GM19351 (cell line): ENCODE results near the gene DIRAS1.
"Not testable (repeated sequence)": the region's sequence is repeated elsewhere in the genome, so short reads cannot be mapped to it uniquely, and the experiment has no call there.

Source experiments
- ATAC-seq: cut with Tn5 transposase; IDR thresholded peaks from one replicate; pipeline ENCODE4 v1.9.1; 2021; ENCODE audit warnings: mild to moderate bottlenecking, moderate library complexity; ENCODE audit not compliant: unreplicated experiment

Gene DIRAS1

GRCh38 chr19:2714102-2714501 lies 7.1 kb downstream of the DIRAS1 start:
- ATAC-seq = not testable (repeated sequence)

- not testable (repeated sequence) for ATAC-seq
Observed at GRCh38 chr19:2713170-2713569, 8.0 kb downstream of the DIRAS1 start.

- ATAC-seq = no peak
Observed at GRCh38 chr19:2711875-2712205, 9.3 kb downstream of the DIRAS1 start.

GRCh38 chr19:2711172-2711874 lies 9.8 kb downstream of the DIRAS1 start:
- ATAC-seq = no peak

GRCh38 chr19:2706251-2706650 lies 14.9 kb downstream of the DIRAS1 start:
- no peak for ATAC-seq

GRCh38 chr19:2703691-2704216 lies 17.4 kb downstream of the DIRAS1 start:
- ATAC-seq = no peak

GRCh38 chr19:2703077-2703437 lies 18.1 kb downstream of the DIRAS1 start:
- no peak for ATAC-seq

GRCh38 chr19:2702170-2703076 lies 18.7 kb downstream of the DIRAS1 start, which contains the start of gene GNG7:
Gene GNG7, minus strand, starts transcription at chr19:2702694. Its CDS starts 182,006 bp downstream, at chr19:2520688.
- peak; percentile 79 for ATAC-seq

- no peak for ATAC-seq
Observed at GRCh38 chr19:2701361-2702169, 19.6 kb downstream of the DIRAS1 start.

- no peak for ATAC-seq
Observed at GRCh38 chr19:2700660-2701360, 20.4 kb downstream of the DIRAS1 start.

GRCh38 chr19:2699413-2700140 lies 21.6 kb downstream of the DIRAS1 start:
- ATAC-seq = no peak

- ATAC-seq = no peak
Observed at GRCh38 chr19:2694196-2694595, 27.0 kb downstream of the DIRAS1 start.

GRCh38 chr19:2693492-2694160 lies 27.5 kb downstream of the DIRAS1 start:
- no peak for ATAC-seq

GRCh38 chr19:2691951-2692350 lies 29.2 kb downstream of the DIRAS1 start:
- no peak for ATAC-seq

GRCh38 chr19:2690856-2691255 lies 30.3 kb downstream of the DIRAS1 start:
- no peak for ATAC-seq

GRCh38 chr19:2686360-2686759 lies 34.8 kb downstream of the DIRAS1 start:
- ATAC-seq = no peak

GRCh38 chr19:2685204-2685704 lies 35.9 kb downstream of the DIRAS1 start:
- ATAC-seq = no peak

- ATAC-seq = no peak
Observed at GRCh38 chr19:2683430-2684003, 37.7 kb downstream of the DIRAS1 start.

- no peak for ATAC-seq
Observed at GRCh38 chr19:2680808-2681207, 40.4 kb downstream of the DIRAS1 start.
